HCT116 (cell line): ENCODE measurements around the gene IL21R.

ENCODE experiments used
- JUND ChIP-seq: IDR thresholded peaks from 2 replicates; pipeline ENCODE4 v1.6.1; 2012
- POLR2AphosphoS5 ChIP-seq: IDR thresholded peaks from 2 replicates; pipeline ENCODE4 v1.6.1; 2011; ENCODE audit warnings: mild to moderate bottlenecking, low read depth, low read length, moderate library complexity
- RAD21 ChIP-seq: IDR thresholded peaks from 2 replicates; pipeline ENCODE4 v1.6.1; 2012; ENCODE audit warnings: low read depth, mild to moderate bottlenecking
- SRF ChIP-seq: IDR thresholded peaks from 2 replicates; pipeline ENCODE4 v1.6.1; 2012; ENCODE audit warnings: low read depth

DNA sequence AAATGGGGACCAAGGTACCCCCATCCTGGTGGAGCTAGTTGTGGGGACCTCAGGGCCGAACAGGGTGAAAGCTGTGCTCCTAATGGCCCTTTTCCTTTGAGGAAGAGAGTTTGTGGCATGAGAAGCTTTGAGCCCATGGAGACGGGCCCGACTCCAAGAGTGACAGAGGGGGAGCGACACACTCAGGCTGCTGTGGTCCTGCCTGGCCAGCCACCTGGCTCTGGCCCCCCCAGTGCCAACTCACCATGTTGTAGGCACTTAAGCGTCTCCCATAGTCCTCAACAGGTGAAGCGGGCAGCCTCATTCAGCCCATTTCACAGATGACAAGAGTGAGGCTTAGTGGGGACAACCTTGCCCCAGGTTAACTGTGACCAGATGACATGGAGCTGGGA lies 1.6 kb downstream of the IL21R start:
- TF ChIP-seq JUND (no peak), SRF (no peak), POLR2AphosphoS5 (no peak), RAD21 (no peak)
